Astrocyte (in vitro differentiated cells and primary cell): Measurements from ENCODE around the gene CLNK. TPM values are rescaled to one million over a fixed set of nuclear protein-coding genes. Genes with fewer than 3 reads are reported as not detected.

Experiments used
- DNase-seq: peaks from one replicate; pipeline ENCODE4 v3.0.0-alpha.2; 2010; ENCODE audit warnings: low read depth
- FAIRE-seq: peaks from 2 replicates; lab custom pipeline; 2011; peaks lifted over from hg19 to GRCh38; lab: Jason Lieb, UNC
- H2AFZ ChIP-seq: 2 replicates; pipeline ENCODE4 v1.6.0; 2012; ENCODE audit warnings: low read depth, low read length, inconsistent platforms
- H3K27ac ChIP-seq: 2 replicates; pipeline ENCODE4 v1.5.1; 2011; ENCODE audit warnings: low read depth, low read length, inconsistent platforms
- H3K27me3 ChIP-seq: 2 replicates; pipeline ENCODE4 v1.6.0; 2011; ENCODE audit warnings: low read length, inconsistent platforms; ENCODE audit not compliant: insufficient read depth
- H3K36me3 ChIP-seq: 2 replicates; pipeline ENCODE4 v1.5.1; 2011; ENCODE audit warnings: low read length, inconsistent platforms; ENCODE audit not compliant: insufficient read depth
- H3K4me1 ChIP-seq: 2 replicates; pipeline ENCODE4 v1.5.1; 2011; ENCODE audit warnings: low read length, inconsistent platforms; ENCODE audit not compliant: insufficient read depth
- H3K4me2 ChIP-seq: 2 replicates; pipeline ENCODE4 v1.6.0; 2012; ENCODE audit warnings: low read length, inconsistent platforms
- H3K4me3 ChIP-seq: 2 replicates; pipeline ENCODE4 v1.5.1; 2011; ENCODE audit warnings: low read depth, mild to moderate bottlenecking, low read length, inconsistent platforms; ENCODE audit not compliant: insufficient read depth
- H3K79me2 ChIP-seq: 2 replicates; pipeline ENCODE4 v1.6.0; 2012; ENCODE audit warnings: mild to moderate bottlenecking, low read length, inconsistent platforms; ENCODE audit not compliant: insufficient read depth
- H3K9ac ChIP-seq: 2 replicates; pipeline ENCODE4 v1.6.0; 2012; ENCODE audit warnings: mild to moderate bottlenecking, low read length, inconsistent platforms
- H3K9me3 ChIP-seq: 2 replicates; pipeline ENCODE4 v1.5.1; 2012; ENCODE audit warnings: low read depth, mild to moderate bottlenecking, low read length, inconsistent platforms; ENCODE audit not compliant: insufficient read depth
- H4K20me1 ChIP-seq: 2 replicates; pipeline ENCODE4 v1.6.0; 2012; ENCODE audit warnings: low read length, inconsistent platforms; ENCODE audit not compliant: insufficient read depth
- H3K27ac Mint-ChIP-seq: one replicate; pipeline ENCODE4 v1.8.0; 2021; ENCODE audit warnings: mild to moderate bottlenecking, mixed read lengths; ENCODE audit not compliant: unreplicated experiment
- H3K27me3 Mint-ChIP-seq: one replicate; pipeline ENCODE4 v1.8.0; 2021; ENCODE audit warnings: low read depth, mixed read lengths; ENCODE audit not compliant: unreplicated experiment
- H3K36me3 Mint-ChIP-seq: one replicate; pipeline ENCODE4 v1.8.0; 2021; ENCODE audit warnings: low read depth, mixed read lengths; ENCODE audit not compliant: unreplicated experiment
- H3K4me1 Mint-ChIP-seq: one replicate; pipeline ENCODE4 v1.8.0; 2021; ENCODE audit warnings: low read depth, mixed read lengths; ENCODE audit not compliant: unreplicated experiment
- H3K4me3 Mint-ChIP-seq: one replicate; pipeline ENCODE4 v1.8.0; 2021; ENCODE audit warnings: mild to moderate bottlenecking, moderate library complexity, mixed read lengths; ENCODE audit not compliant: unreplicated experiment
- H3K9me3 Mint-ChIP-seq: one replicate; pipeline ENCODE4 v1.8.0; 2021; ENCODE audit warnings: mild to moderate bottlenecking, mixed read lengths; ENCODE audit not compliant: unreplicated experiment
- EZH2 ChIP-seq: IDR thresholded peaks from 2 replicates; pipeline ENCODE4 v1.6.1; 2012; ENCODE audit warnings: mild to moderate bottlenecking, low read length, inconsistent platforms; ENCODE audit not compliant: insufficient read depth
- total RNA-seq: library from RNA; stranded (reverse); gene quantifications from 2 replicates; pipeline ENCODE4 v1.2.1, GENCODE V29; 2021
- TF ChIP-seq, protein P1 (sequence below): IDR thresholded peaks from 2 replicates; pipeline ENCODE4 v1.5.1; 2011; ENCODE audit warnings: low read depth, mild to moderate bottlenecking, inconsistent platforms, low read length, moderate library complexity; ENCODE audit not compliant: insufficient read depth

Gene CLNK
- total RNA-seq, 1 donor from 2014 or later = not detected

GRCh38 chr4:10593130-10593529 lies 91.4 kb downstream of the CLNK start:
- H4K20me1 ChIP-seq = no peaks in the 10 kb centered on the region
- FAIRE-seq (no peak), DNase-seq (no peak)
- no peak overlapping the region for H3K4me2 ChIP-seq
- TF ChIP-seq, protein P1, sequence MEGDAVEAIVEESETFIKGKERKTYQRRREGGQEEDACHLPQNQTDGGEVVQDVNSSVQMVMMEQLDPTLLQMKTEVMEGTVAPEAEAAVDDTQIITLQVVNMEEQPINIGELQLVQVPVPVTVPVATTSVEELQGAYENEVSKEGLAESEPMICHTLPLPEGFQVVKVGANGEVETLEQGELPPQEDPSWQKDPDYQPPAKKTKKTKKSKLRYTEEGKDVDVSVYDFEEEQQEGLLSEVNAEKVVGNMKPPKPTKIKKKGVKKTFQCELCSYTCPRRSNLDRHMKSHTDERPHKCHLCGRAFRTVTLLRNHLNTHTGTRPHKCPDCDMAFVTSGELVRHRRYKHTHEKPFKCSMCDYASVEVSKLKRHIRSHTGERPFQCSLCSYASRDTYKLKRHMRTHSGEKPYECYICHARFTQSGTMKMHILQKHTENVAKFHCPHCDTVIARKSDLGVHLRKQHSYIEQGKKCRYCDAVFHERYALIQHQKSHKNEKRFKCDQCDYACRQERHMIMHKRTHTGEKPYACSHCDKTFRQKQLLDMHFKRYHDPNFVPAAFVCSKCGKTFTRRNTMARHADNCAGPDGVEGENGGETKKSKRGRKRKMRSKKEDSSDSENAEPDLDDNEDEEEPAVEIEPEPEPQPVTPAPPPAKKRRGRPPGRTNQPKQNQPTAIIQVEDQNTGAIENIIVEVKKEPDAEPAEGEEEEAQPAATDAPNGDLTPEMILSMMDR = no peak
- TF ChIP-seq EZH2 = no peak
- no peak overlapping the region for H2AFZ ChIP-seq
- no peak overlapping the region for H3K9ac ChIP-seq
- Mint-ChIP-seq H3K36me3 (no peaks in the 10 kb centered on the region), H3K27ac (no peak overlapping the region), H3K9me3 (no peaks in the 10 kb centered on the region), H3K4me1 (peaks cover 6% of the 10 kb centered on the region), H3K27me3 (peaks cover 4% of the 10 kb centered on the region), H3K4me3 (no peak overlapping the region)
- H3K79me2 ChIP-seq = no peaks in the 10 kb centered on the region
- H3K36me3 ChIP-seq = no peaks in the 10 kb centered on the region
- H3K27ac ChIP-seq = no peak overlapping the region
- no peaks in the 10 kb centered on the region for H3K9me3 ChIP-seq
- H3K27me3 ChIP-seq = no peaks in the 10 kb centered on the region
- peaks cover 33% of the 10 kb centered on the region for H3K4me1 ChIP-seq
- no peak overlapping the region for H3K4me3 ChIP-seq

GRCh38 chr4:10590896-10591295 lies 93.7 kb downstream of the CLNK start:
- H3K79me2 ChIP-seq = no peaks in the 10 kb centered on the region
- no peaks in the 10 kb centered on the region for H4K20me1 ChIP-seq
- H3K9ac ChIP-seq = no peak overlapping the region
- FAIRE-seq (peak; percentile 76), DNase-seq (peak; percentile 71)
- H3K9me3 ChIP-seq = no peaks in the 10 kb centered on the region
- H2AFZ ChIP-seq = no peak overlapping the region
- peak overlapping the region; percentile 37 for H3K4me2 ChIP-seq
- H3K9me3 Mint-ChIP-seq = no peaks in the 10 kb centered on the region
- TF ChIP-seq, protein P1 = no peak
- TF ChIP-seq EZH2 = no peak
- H3K36me3 Mint-ChIP-seq = no peaks in the 10 kb centered on the region
- H3K4me1 ChIP-seq = peaks cover 24% of the 10 kb centered on the region
- peaks cover 6% of the 10 kb centered on the region for H3K4me1 Mint-ChIP-seq
- no peaks in the 10 kb centered on the region for H3K36me3 ChIP-seq
- H3K4me3 Mint-ChIP-seq = no peak overlapping the region
- no peak overlapping the region for H3K4me3 ChIP-seq
- H3K27ac Mint-ChIP-seq = no peak overlapping the region
- peak overlapping the region; percentile 63 for H3K27ac ChIP-seq
- peaks cover 4% of the 10 kb centered on the region for H3K27me3 Mint-ChIP-seq
- no peaks in the 10 kb centered on the region for H3K27me3 ChIP-seq

DNA sequence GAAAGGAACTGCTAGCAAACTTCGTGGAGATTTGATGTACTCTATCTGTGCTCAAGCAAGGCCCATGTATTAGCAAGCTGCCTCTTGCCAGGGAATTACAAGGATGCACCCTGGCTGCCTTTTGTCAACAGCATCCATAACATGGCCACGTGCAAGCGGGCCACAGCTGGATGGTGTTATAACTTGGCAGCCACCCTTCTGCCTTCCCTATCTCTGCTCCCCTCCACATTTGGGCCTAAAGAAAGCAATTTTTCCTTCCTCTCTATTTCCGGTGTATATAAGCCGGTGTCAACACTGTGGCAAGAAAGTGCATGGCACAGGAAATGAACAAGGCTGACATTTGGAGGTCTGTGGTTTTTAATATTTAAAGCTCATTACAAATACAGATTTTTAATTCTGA lies 94.8 kb downstream of the CLNK start:
- H2AFZ ChIP-seq = peak overlapping the region; percentile 12
- H3K79me2 ChIP-seq = no peaks in the 10 kb centered on the region
- no peaks in the 10 kb centered on the region for H3K36me3 ChIP-seq
- H3K4me1 ChIP-seq = peaks cover 24% of the 10 kb centered on the region
- H3K4me3 ChIP-seq = no peak overlapping the region
- FAIRE-seq = no peak
- H3K4me1 Mint-ChIP-seq = peaks cover 6% of the 10 kb centered on the region
- H3K4me2 ChIP-seq = peak overlapping the region; percentile 32
- H3K27ac ChIP-seq = peak overlapping the region; percentile 63
- H3K27me3 Mint-ChIP-seq = peaks cover 4% of the 10 kb centered on the region
- H3K9ac ChIP-seq = peak overlapping the region; percentile 46
- H3K27ac Mint-ChIP-seq = no peak overlapping the region
- no peaks in the 10 kb centered on the region for H3K27me3 ChIP-seq
- no peaks in the 10 kb centered on the region for H4K20me1 ChIP-seq
- no peaks in the 10 kb centered on the region for H3K36me3 Mint-ChIP-seq
- no peaks in the 10 kb centered on the region for H3K9me3 Mint-ChIP-seq
- no peak for DNase-seq
- H3K4me3 Mint-ChIP-seq = no peak overlapping the region
- no peaks in the 10 kb centered on the region for H3K9me3 ChIP-seq
- TF ChIP-seq EZH2 = no peak
- TF ChIP-seq, protein P1 = no peak
